HG03457 (cell line): Measurements from ENCODE around the gene CCNB3.

ENCODE experiments used
- ATAC-seq: cut with Tn5 transposase; IDR thresholded peaks from one replicate; pipeline ENCODE4 v1.9.1; 2021; ENCODE audit warnings: moderate number of reproducible peaks; ENCODE audit not compliant: unreplicated experiment

CCNB3 gene

DNA sequence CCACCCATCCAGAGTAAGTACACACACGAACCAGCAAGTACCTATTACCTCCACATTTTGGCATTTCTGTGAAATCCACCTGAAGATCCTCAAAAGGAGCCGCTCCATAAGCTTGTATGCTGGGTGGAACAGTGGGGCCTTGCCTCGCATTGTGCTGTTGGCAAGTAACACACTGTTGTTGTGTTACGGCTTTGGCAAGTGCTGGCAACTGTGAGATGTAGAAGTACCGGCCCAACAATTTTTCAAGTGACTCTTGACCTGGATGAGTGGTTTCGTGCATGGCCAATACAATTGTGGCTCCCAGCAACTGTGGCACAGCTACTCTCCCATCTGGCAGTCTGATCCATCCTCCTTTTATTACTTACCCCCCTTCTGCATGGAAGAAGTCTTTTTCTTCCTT, 128.7 kb downstream of the CCNB3 start:
- no peak for ATAC-seq

DNA sequence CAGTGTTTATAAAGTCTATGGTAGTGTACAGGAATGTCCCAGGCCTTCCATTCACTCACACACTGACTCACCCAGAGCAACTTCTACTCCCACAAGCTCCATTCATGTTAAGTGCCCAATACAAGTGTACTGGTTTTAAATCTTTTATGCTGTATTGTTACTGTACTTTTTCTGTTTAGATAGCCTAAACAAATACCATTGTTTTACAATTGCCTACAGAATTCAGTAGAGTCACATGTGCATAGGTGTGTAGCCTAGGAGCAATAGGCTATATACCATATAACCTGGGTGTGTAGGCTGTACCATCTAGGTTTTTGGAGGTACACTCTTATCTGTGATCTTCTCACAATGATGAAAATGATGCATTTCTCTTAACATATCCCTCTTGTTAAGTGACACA, 139.4 kb downstream of the CCNB3 start:
- ATAC-seq, result no peak

DNA sequence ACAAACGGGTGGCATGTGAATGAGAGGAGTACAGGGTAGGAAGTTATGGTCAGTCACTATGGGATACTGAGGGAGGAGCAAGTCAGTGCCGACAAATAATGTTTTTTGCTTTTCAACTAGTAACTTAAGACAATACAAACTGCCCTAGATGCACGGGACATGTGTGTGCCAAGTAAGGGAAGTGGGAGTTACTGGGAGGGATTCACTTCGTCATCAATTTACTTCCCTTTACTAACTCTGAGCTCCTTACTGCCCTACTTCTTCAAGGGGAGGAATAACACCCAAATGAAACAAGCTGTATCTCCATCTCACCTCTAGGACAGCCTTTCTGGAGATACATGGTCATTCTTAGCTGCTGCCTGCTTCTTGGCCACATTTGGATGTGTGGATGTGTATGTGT, 168.4 kb downstream of the CCNB3 start:
- ATAC-seq, result no peak

DNA sequence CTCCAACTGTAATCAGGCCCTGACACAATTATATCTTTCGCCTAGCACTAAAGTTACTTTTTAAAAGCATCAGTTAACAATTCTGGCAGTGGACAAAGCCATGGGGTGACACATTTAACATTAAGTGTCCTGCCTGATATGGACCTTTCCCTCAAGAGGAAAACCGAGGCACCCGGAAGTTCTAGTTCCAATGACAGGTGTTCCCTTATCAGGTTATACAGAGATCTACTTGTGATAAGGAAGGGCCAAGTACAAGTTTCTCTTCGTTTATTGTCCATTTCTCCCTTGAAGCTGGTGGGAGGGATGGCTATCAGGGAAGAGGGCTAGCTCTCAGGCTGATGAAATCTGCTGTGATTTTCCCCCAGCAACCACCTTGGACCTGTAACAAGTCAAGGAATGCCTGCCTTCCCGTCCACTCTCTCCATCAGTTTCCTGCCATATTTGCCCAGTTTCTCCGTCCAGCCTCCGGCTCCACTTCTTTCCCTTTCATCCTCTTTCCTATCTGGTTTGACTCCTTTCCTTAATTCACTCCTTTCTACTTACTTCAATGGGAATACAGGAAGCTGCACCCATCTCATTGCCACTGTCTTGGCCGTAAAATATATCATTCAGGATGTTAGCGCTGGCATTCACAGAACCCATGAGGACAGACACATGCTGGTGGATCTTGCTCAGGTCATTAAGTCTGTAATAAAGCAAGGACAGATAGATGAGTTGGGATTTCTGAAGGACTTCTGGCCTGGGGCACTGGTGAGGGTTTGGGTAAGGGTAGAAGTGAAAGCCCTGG, 171.1 kb downstream of the CCNB3 start:
- ATAC-seq, result no peak

DNA sequence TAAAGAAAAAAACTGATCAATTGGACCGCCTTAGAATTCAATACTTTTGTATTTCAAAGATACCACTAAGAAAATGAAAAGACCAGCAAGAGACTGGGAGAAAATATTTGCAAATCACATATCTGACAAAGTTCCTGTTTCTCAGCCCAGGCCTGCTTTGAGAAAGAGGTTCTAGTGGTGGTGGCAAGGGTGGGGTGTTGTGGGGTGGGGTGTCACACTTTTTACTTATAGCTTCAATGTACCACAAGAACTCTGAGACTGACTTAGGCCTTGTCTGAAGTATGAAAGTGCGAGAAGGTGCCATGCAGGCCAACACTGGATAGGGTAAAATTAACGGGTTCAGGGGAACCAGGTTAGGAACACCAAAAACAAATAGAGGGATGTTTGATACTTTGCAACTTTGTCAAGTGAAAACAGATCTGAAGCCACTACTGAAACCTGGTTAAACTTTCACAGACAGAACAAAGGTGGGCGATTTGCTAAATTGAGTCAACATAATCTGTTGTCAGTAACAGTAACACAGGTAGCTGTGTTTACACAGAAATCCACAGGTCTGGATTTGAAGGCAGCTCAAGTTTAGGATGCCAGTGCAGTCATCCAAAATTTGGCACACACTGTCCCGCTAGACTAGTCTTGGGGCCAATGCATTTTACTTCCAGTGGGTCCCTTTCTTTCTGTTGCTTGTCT, 177.3 kb downstream of the CCNB3 start:
- no peak for ATAC-seq

DNA sequence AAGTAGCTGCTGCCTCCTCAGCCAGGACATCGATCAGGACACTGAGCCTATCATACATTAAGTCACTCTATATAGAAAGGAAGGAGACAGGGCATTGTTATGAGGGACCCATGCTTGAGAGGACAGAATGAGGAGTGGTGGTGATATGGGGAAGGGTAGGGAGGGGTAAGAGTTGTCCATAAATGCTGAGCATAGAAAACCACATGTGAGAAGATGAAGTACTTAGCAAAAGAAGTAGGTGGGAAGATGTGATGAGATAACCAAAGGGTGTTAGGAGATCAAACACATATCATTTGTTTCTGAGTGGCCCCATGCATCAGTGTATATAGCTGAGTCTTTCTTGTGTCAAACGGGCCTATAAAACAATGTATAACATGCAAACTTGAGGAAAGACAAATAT, 182.0 kb downstream of the CCNB3 start:
- no peak for ATAC-seq

DNA sequence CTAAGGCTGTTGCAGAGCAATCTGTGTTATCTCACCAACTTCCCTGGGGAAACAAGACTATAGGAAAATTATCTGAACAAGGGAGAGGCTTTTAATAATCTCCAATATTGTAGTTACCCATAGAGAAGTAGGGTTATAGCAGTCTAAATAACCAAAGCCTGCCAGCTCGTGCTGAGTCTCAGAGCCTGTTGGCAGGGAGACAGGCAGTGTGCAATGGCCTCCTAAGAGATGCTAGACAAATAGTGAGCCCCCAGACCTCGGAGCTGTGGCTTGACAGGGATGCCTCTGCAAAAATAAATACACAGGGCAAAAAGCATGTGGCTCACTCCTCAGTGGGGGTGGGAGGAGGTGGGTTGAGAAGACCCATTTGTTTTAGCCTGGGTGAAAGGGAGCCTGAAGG, 189.3 kb downstream of the CCNB3 start:
- ATAC-seq, result no peak
